GM12864 (cell line): ENCODE data around the gene MUL1.

Experiments used
- DNase-seq: peaks from one replicate; pipeline ENCODE4 v3.0.0-alpha.2; 2011; ENCODE audit warnings: low read depth
- H3K4me3 ChIP-seq: 2 replicates; pipeline ENCODE4 v1.5.1; 2011; ENCODE audit warnings: mild to moderate bottlenecking, low read depth, low read length, control low read depth
- TF ChIP-seq, protein P1 (sequence below): IDR thresholded peaks from 2 replicates; pipeline ENCODE4 v1.5.1; 2011; ENCODE audit warnings: low read depth, mild to moderate bottlenecking, moderate library complexity, low read length, control low read depth, inconsistent platforms; ENCODE audit errors: missing control alignments

The MUL1 gene

DNA sequence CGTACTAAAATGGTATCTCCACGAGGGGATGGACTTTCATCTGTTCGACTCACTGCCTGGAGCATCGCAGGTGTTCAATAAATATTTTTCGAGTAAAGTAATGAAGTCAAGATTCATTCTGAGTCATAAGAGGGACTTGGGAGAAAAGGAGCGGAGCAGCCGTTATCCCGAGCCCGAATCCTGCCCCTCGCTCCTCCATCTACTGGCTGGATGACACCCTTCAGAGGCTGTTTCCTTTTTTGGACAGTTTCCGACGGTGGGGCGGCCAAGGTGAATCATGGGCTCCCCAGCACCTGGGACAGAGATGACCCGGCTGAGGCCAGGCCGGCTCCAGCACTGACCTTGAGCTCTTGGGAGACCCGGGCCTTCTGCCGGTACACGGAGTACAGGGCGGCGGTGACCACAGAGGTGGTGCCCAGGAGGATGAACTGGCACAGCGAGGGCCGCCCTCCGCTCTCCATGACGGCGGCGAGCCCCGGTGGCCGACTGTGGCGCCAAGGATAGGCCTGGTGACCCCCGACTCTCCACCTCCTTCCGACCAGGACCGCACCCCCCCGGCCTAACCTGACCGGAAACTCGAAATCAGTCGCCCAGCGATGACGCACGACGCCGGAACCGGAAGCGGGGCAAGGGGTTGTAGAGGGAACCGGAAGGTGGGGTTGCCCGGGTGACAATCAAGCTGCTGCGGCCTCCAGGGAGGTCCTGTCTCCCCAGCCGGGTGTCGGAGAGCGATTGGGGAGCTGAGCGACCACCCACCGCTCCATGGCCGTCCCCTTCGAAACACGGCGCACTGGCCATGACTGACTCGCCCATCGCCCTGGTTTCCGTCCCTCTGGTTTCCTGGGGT lies at the start of gene MUL1:
Gene MUL1 (minus strand): TSS at position 588 of the 847 bp plus-strand sequence. CDS start 127 bp downstream, at position 461.
- TF ChIP-seq, protein P1, sequence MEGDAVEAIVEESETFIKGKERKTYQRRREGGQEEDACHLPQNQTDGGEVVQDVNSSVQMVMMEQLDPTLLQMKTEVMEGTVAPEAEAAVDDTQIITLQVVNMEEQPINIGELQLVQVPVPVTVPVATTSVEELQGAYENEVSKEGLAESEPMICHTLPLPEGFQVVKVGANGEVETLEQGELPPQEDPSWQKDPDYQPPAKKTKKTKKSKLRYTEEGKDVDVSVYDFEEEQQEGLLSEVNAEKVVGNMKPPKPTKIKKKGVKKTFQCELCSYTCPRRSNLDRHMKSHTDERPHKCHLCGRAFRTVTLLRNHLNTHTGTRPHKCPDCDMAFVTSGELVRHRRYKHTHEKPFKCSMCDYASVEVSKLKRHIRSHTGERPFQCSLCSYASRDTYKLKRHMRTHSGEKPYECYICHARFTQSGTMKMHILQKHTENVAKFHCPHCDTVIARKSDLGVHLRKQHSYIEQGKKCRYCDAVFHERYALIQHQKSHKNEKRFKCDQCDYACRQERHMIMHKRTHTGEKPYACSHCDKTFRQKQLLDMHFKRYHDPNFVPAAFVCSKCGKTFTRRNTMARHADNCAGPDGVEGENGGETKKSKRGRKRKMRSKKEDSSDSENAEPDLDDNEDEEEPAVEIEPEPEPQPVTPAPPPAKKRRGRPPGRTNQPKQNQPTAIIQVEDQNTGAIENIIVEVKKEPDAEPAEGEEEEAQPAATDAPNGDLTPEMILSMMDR: no peak
- H3K4me3 ChIP-seq: peak within 1 kb of the TSS; percentile 90
- peak; percentile 76 for DNase-seq

DNA sequence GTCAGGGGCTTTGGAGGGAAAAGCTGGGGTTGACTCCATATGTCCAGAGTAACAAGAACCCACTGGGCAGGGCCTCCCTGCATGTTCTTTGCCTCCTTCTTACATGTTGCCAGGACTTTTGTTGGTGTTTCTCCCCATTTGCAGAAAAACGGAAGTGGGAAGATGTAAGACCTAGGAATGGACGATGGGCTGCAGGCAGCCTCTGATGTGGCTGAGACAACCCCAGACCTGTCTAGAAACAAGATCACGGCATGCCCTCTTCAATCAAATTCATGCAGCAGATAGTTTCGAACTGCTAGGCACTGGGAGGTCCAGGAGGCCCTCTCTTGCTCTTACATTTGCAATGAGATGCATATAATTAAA lies 47.8 kb upstream of the MUL1 start:
- DNase-seq: no peak
- TF ChIP-seq, protein P1: no peak
- H3K4me3 ChIP-seq: no peak overlapping the region

- TF ChIP-seq, protein P1: no peak
- no peak for DNase-seq
- H3K4me3 ChIP-seq: no peak overlapping the region
These were observed 47.2 kb upstream of the MUL1 start for GRCh38 chr1:20555025-20555757.

DNA sequence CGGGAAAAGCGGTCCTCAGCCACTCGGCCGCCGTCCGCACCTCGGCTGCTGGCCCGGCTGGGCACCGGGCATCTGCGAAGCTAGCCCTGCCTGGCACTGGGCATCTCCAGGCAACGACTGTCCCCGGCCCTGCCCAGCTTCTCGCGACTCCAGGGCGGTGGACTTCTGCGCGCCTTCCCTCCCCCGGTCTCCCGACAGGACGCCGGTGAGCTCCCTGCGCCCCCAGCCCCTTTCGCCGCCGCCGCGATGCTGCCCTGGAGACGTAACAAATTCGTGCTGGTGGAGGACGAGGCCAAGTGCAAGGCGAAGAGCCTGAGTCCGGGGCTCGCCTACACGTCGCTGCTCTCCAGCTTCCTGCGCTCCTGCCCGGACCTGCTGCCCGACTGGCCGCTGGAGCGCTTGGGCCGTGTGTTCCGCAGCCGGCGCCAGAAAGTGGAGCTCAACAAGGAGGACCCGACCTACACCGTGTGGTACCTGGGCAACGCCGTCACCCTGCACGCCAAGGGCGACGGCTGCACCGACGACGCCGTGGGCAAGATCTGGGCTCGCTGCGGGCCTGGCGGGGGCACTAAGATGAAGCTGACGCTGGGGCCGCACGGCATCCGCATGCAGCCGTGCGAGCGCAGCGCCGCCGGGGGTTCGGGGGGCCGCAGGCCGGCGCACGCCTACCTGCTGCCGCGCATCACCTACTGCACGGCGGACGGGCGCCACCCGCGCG lies 44.9 kb upstream of the MUL1 start:
- DNase-seq: no peak
- TF ChIP-seq, protein P1: no peak
- H3K4me3 ChIP-seq: no peak overlapping the region

DNA sequence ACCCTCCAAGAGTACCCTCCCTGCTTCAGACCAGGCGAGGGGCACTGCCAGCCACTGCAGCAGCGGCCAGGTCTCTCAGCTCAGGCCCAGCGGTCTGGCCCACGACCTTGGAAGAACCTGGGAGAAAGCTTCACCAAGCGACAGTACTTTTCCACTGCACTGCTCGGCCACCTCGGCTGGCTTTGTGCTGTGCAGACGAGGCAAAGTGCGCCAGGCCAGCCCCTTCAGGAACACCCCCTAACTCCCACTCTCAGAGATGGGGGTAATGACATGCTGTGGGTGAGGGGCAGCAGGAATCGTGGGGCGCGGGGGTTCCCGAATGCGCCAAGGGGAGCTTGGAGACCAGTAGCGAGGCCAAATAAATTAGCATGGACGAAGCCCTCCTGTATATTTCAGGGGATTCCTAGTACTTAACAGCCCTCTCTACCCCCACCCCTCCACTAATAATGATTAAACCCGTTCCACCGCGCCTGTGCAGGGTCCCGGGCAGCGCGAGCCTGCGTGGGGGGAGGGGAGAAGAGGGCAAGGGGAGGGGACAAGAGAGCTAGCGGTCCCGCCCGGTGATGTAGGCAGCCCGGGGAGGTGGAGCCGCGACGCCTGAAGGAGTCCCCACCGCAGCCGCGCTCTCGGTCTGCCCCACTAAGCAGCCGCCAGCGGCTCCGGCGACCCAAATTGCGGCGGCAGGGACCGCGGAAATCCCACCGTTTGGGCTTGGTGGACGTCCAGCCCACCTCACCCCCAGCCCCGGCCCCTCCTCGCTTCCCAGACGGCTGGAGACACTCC lies 44.2 kb upstream of the MUL1 start, which contains the start of gene FAM43B:
Gene FAM43B (plus strand): TSS at position 629 of the 783 bp plus-strand sequence. CDS start 401 bp downstream, outside the sequence.
- DNase-seq: no peak
- TF ChIP-seq, protein P1: no peak
- H3K4me3 ChIP-seq: no peak within 1 kb of the TSS

GRCh38 chr1:20551161-20551560 lies 43.2 kb upstream of the MUL1 start:
- no peak for DNase-seq
- no peak overlapping the region for H3K4me3 ChIP-seq
- TF ChIP-seq, protein P1: no peak
